ENCODE data around the gene PAK2.
"Not testable (repeated sequence)": the region's sequence is repeated elsewhere in the genome, so short reads cannot be mapped to it uniquely, and the experiment has no call there.

Gene PAK2

GRCh38 chr3:196736670-196737374, 2.8 kb upstream of the PAK2 start:
- DNase-seq, result no peak

GRCh38 chr3:196737655-196738054, 2.0 kb upstream of the PAK2 start:
- DNase-seq, result no peak

- peak in 1 of 2 experiments; percentile 17 for DNase-seq
Measured at GRCh38 chr3:196740481-196741248, 1.0 kb downstream of the PAK2 start.

GRCh38 chr3:196741249-196741889, 1.7 kb downstream of the PAK2 start:
- DNase-seq, result no peak

GRCh38 chr3:196743569-196743968, 3.9 kb downstream of the PAK2 start:
- DNase-seq, result not testable (repeated sequence)

GRCh38 chr3:196749125-196749524, 9.5 kb downstream of the PAK2 start:
- DNase-seq, result no peak

- DNase-seq, result no peak
Measured at GRCh38 chr3:196753201-196753600, 13.5 kb downstream of the PAK2 start.

GRCh38 chr3:196754091-196754981, 14.7 kb downstream of the PAK2 start:
- no peak for DNase-seq

GRCh38 chr3:196756732-196757131, 17.1 kb downstream of the PAK2 start:
- DNase-seq, result no peak

GRCh38 chr3:196757876-196758739, 18.5 kb downstream of the PAK2 start:
- DNase-seq, result no peak

- DNase-seq, result no peak
Measured at GRCh38 chr3:196763179-196763578, 23.5 kb downstream of the PAK2 start.

GRCh38 chr3:196765454-196765853, 25.8 kb downstream of the PAK2 start:
- DNase-seq, result no peak

- no peak for DNase-seq
Measured at GRCh38 chr3:196771067-196771466, 31.4 kb downstream of the PAK2 start.

- DNase-seq, result no peak
Measured at GRCh38 chr3:196772102-196772501, 32.4 kb downstream of the PAK2 start.

GRCh38 chr3:196772897-196773296, 33.2 kb downstream of the PAK2 start:
- no peak for DNase-seq

GRCh38 chr3:196774191-196774820, 34.6 kb downstream of the PAK2 start:
- no peak for DNase-seq

- DNase-seq, result no peak
Measured at GRCh38 chr3:196774848-196775422, 35.3 kb downstream of the PAK2 start.

- DNase-seq, result no peak
Measured at GRCh38 chr3:196775938-196776337, 36.3 kb downstream of the PAK2 start.

- DNase-seq, result no peak
Measured at GRCh38 chr3:196777836-196778235, 38.2 kb downstream of the PAK2 start.

GRCh38 chr3:196778755-196779154, 39.1 kb downstream of the PAK2 start:
- DNase-seq, result no peak

GRCh38 chr3:196782511-196782910, 42.9 kb downstream of the PAK2 start:
- no peak for DNase-seq
